Urinary bladder (tissue), 4 donors: ENCODE results near the gene PAK4. TPM values are rescaled to one million over a fixed set of nuclear protein-coding genes. Genes with fewer than 3 reads are reported as not detected.
"Not testable (repeated sequence)": the region's sequence is repeated elsewhere in the genome, so short reads cannot be mapped to it uniquely, and the experiment has no call there.

Experiments
- DNase-seq: peaks from one replicate; pipeline ENCODE4 v3.0.0-alpha.2; 2015; ENCODE audit errors: extremely low spot score
- H3K27ac ChIP-seq: one replicate; pipeline ENCODE4 v1.5.1; 2013; ENCODE audit warnings: low read depth, mild to moderate bottlenecking, moderate library complexity
- H3K36me3 ChIP-seq: one replicate; pipeline ENCODE4 v1.6.1; 2013; ENCODE audit warnings: mild to moderate bottlenecking, moderate library complexity; ENCODE audit not compliant: insufficient read depth
- H3K4me1 ChIP-seq: one replicate; pipeline ENCODE4 v1.6.1; 2013; ENCODE audit warnings: mild to moderate bottlenecking, moderate library complexity; ENCODE audit not compliant: insufficient read depth
- H3K4me3 ChIP-seq: one replicate; pipeline ENCODE4 v1.5.1; 2013; ENCODE audit warnings: low read depth, low read length
- WGBS: extraction: QIAGEN DNeasy Blood & Tissue Kit; methylation state at CpG from one replicate; pipeline ENCODE4 v1.1.7; 2013; 5-methylcytosine and 5-hydroxymethylcytosine counted together
- polyA plus RNA-seq: library from polyadenylated mRNA; stranded (reverse); fragments of 200-250 nt; gene quantifications from one replicate; pipeline ENCODE4 v1.2.3, GENCODE V29; 2013
- total RNA-seq: library from RNA; depleted of rRNA; stranded (reverse); fragments of >200 nt; gene quantifications from one replicate; pipeline ENCODE4 v1.2.3, GENCODE V29; 2014
- donor health status: healthy with polysubstance abuse.
- donor health status: healthy.

The PAK4 gene
- total and polyA plus RNA-seq, 2 donors, result 7.8 to 33.1 TPM

GRCh38 chr19:39111593-39112199 lies 13.9 kb upstream of the PAK4 start:
- WGBS, result 30% methylated on average over 18 of the region's 18 CpGs
- no peaks in the 10 kb centered on the region for H3K4me1 ChIP-seq
- no peak overlapping the region for H3K27ac ChIP-seq
- H3K36me3 ChIP-seq, result no peaks in the 10 kb centered on the region
- H3K4me3 ChIP-seq, result no peak overlapping the region
- no peak for DNase-seq

DNA sequence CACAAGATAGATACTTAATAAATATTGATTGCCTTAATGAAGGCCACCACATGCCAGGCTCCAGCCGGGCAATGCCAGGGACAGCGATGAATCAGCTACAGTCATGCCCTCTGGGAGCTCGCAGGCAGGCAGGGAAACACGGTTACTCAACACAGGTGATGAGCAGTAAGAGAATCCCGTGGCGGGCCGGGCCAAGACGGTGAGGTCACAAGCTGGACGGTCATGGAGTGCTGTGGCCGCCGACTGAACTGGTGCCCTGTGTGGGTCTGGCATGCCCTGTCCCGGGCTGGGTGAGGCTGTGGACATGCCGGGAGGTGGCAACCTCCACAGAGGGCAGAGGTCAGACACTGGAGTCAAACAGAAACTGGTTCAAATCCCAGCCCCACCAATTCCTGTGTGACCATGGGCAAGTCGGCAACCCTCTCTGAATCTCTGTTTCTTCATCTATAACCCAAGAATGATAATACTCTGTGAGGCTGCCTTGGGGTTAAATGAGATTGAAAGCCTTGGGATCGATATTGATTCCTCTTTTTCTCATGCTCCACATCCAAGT lies 13.2 kb upstream of the PAK4 start:
- Histone ChIP-seq H3K36me3 (no peaks in the 10 kb centered on the region), H3K4me1 (no peaks in the 10 kb centered on the region), H3K4me3 (no peak overlapping the region), H3K27ac (no peak overlapping the region)
- no peak for DNase-seq
- 85% methylated on average over 15 of the region's 15 CpGs for WGBS

DNA sequence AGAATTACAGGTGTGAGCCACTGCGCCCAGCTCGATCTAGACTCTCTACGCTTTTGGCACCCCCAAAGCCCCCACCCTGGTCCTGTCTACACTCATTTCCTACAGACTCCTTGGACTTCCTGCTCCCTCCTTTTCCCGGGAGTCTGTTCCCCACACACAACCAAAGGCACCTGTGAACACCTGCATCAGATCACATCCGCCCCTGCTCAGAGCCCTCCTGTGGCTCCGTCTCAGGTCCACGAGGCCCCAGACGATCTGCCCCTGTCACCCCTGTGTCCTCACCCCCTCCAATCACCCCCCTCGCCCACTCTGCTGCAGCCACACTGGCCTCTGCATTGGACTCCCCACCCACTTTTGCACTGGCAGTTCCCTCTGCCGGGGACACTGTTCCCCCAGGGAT lies 12.4 kb upstream of the PAK4 start:
- H3K4me1 ChIP-seq, result no peaks in the 10 kb centered on the region
- H3K27ac ChIP-seq, result no peak overlapping the region
- WGBS, result 77% methylated on average over 10 of the region's 10 CpGs
- DNase-seq, result no peak
- H3K4me3 ChIP-seq, result no peak overlapping the region
- no peaks in the 10 kb centered on the region for H3K36me3 ChIP-seq

- WGBS, result 82% methylated on average over 11 of the region's 11 CpGs
- no peak for DNase-seq
- Histone ChIP-seq H3K36me3 (no peaks in the 10 kb centered on the region), H3K27ac (no peak overlapping the region), H3K4me3 (no peak overlapping the region), H3K4me1 (no peaks in the 10 kb centered on the region)
Observed at GRCh38 chr19:39115105-39115847, 10.3 kb upstream of the PAK4 start.

DNA sequence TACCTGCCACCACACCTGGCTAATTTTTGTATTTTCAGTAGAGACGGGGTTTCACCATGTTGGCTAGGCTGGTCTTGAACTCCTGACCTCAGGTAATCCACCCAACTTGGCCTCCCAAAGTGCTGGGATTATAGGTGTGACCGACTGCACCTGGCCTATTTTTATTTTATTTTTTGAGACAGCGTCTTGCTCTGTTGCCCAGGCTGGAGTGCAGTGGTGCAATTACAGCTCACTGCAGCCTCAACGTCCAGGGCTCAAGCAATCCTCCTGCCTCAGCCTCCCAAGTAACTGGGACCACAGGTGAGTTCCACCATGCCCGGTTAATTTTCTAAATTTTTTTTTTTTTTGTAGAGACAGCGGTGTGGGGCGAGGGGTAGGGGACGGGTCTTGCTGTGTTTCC lies 8.6 kb upstream of the PAK4 start:
- not testable (repeated sequence) for H3K27ac ChIP-seq, DNase-seq, H3K4me3 ChIP-seq, H3K4me1 ChIP-seq, H3K36me3 ChIP-seq
- WGBS, result 87% methylated on average over 8 of the region's 8 CpGs

DNA sequence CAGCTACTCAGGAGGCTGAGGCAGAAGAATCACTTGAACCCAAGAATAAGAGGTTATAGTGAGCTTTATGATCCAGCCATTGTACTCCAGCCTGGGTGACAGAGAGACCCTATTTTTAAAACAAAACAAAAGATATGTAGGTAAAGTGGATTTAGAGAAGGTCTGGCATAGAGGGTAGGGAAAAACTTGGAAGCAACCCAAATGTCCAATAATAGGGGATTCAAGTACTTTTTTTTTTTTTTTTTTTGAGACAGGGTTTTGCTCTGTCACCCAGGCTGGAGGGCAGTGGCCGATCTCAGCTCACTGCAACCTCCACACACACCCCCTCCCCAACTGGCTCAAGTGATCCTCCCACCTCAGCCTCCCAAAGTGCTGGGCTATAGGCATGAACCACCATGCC lies 5.8 kb upstream of the PAK4 start:
- WGBS, result 61% methylated on average over 1 of the region's 1 CpG
- Histone ChIP-seq H3K36me3 (no peaks in the 10 kb centered on the region), H3K4me1 (no peaks in the 10 kb centered on the region), H3K27ac (no peak overlapping the region), H3K4me3 (no peak overlapping the region)
- no peak for DNase-seq

DNA sequence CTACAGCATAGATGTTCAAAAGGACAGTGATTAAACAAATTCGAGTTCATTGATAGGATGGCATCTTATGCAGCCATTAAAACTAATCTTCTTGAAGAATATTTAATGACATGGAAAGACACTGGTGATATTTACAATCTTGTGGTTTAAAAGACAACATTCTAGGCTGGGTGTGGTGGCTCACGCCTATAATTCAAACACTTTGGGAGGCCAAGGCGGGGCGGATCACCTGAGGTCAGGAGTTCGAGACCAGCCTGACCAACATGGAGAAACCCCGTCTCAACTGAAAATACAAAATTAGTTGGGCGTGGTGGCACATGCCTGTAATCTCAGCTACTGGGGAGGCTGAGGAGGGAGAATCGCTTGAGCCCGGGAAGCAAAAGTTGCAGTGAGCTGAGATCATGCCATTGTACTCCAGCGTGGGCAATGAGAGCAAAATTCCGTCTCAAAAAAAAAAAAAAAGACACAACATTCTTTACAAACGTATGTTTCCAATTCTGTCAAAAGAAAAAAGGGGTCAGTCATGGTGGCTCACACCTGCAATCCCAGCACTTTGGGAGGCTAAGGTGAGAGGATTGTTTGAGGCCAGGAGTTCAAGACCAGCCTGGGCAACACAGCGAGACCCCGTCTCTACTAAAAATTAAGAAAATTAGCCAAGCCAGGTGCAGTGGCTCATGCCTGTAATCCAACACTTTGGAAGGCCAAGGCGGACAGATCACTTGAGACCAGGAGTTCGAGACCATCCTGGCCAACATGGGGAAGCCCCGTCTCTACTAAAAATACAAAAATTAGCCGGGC lies 2.5 kb upstream of the PAK4 start:
- no peaks in the 10 kb centered on the region for H3K36me3 ChIP-seq
- DNase-seq, result no peak
- no peak overlapping the region for H3K4me3 ChIP-seq
- H3K4me1 ChIP-seq, result no peaks in the 10 kb centered on the region
- no peak overlapping the region for H3K27ac ChIP-seq
- WGBS, result 81% methylated on average over 18 of the region's 18 CpGs

- DNase-seq, result no peak
- WGBS, result 74% methylated on average over 7 of the region's 7 CpGs
- Histone ChIP-seq H3K27ac (no peak overlapping the region), H3K4me1 (no peaks in the 10 kb centered on the region), H3K4me3 (no peak overlapping the region), H3K36me3 (no peaks in the 10 kb centered on the region)
Observed at GRCh38 chr19:39124136-39124764, 1.3 kb upstream of the PAK4 start.

DNA sequence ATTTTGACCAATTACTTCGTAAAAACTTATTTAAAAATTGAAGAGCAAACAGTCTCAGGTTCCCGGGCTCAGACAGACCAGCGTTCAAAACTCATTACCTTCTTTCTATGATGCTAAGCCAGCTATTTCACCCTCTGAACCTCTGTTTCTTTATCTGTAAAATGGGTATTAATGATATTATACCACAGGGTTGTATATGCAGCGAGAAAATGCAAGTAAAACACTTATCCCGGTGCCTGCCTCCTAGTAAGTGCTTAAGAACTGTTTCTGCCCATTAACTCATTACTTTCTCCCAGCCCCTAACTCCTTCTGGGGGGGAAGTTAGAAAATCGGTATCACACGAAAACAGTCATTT lies 410 bp upstream of the PAK4 start:
- no peak for DNase-seq
- WGBS, result 40% methylated on average over 7 of the region's 7 CpGs
- H3K27ac ChIP-seq, result no peak overlapping the region
- peak overlapping the region; percentile 76 for H3K4me3 ChIP-seq
- no peaks in the 10 kb centered on the region for H3K36me3 ChIP-seq
- H3K4me1 ChIP-seq, result no peaks in the 10 kb centered on the region

DNA sequence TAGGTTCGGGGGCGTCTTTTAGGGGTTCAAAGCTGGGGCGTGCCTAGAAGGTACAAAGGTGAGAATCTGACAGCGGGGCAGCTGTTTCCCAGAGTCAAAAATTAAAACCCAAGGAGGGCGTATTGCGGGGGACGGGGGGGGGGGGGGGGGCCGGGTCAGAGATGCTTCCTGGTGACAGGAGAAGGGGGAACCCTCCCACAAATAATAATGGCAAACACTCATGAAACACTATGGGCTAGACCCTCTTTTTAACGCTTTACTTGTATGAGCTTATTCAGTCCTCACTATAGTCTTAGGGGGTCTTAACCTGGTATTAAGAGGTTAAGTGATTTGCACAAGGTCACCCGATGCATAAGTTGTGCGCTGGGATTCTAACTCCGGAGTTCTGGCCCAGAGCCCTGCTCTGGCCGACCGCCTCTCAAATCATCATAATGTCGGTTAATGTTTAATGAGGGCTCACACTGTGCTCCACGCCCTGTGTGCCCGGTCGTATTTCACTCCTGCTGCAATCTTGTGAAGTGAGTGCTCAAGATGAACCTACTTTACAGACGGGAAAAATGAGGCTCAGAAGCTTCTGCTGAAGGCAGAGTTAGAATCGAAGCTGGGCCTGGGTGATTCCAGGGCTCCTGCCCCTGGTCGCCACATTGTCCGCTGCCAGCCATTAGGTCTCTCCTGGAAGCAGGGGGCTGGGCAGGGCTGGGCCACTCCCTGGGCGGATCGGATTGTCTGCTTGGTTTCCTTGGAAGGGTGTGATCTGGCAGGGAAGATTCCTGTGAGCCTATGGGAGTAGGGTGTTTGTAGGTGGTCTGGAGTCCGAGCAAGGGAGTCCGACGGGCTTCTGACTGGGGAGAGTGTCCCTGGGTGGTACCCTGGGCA lies 964 bp downstream of the PAK4 start:
- WGBS, result 9% methylated on average over 27 of the region's 27 CpGs
- Histone ChIP-seq H3K4me1 (no peaks in the 10 kb centered on the region), H3K27ac (peak overlapping the region; percentile 64), H3K36me3 (no peaks in the 10 kb centered on the region), H3K4me3 (peak overlapping the region; percentile 76)
- DNase-seq, result no peak

- 63% methylated on average over 9 of the region's 9 CpGs for WGBS
Observed at GRCh38 chr19:39127812-39128515, 2.4 kb downstream of the PAK4 start.

DNA sequence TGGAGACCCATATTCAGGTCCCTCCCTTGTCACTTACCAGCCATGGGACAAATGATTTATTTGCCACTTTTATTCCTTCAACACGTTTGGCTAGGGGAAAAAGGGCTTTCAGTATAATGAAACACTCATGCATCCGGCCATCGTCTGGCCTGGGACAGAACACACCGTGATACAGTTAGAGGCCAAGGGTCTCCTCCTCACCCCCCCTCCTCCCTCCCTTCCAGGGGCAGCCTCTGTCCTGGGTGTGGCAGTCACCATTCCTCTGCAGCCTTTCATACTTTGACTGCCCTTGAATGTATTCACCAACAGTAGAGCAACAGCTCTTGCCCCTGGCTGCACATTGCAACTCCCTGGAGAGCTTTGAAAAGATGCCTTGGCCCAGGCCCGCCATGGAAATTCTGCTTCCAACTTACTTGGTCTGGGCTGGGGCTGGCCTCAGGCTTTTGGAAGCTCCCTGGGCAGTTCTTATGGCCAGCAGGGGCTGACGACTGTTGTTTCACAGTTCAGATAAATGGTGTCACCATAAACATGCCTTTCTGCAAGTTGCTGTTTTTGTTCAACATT lies 3.0 kb downstream of the PAK4 start:
- H3K4me1 ChIP-seq, result no peaks in the 10 kb centered on the region

More at GRCh38 chr19:39127812-39128515, 2.4 kb downstream of the PAK4 start:
- Histone ChIP-seq H3K36me3 (no peaks in the 10 kb centered on the region), H3K4me3 (no peak overlapping the region), H3K27ac (no peak overlapping the region), H3K4me1 (no peaks in the 10 kb centered on the region)
- DNase-seq, result no peak

More for the DNA sequence above, 3.0 kb downstream of the PAK4 start:
- Histone ChIP-seq H3K4me3 (no peak overlapping the region), H3K27ac (no peak overlapping the region), H3K36me3 (no peaks in the 10 kb centered on the region)
- WGBS, result 35% methylated on average over 6 of the region's 6 CpGs
- DNase-seq, result no peak
